GM12878 (cell line): Measurements from ENCODE around the gene DIP2C. TPM values are rescaled to one million over a fixed set of nuclear protein-coding genes. Genes with fewer than 3 reads are reported as not detected.

Source experiments
- ATAC-seq: fragments of 200-7000 bp; cut with Tn5 transposase; 3 replicates; pipeline ENCODE4 v1.9.1; 2020; ENCODE audit warnings: mild to moderate bottlenecking, moderate library complexity
- BruUV-seq: library from RNA; stranded (reverse); fragments of 400-500 nt; replicated peaks from 2 replicates; lab custom pipeline; 2021; lab: Mats Ljungman, UMichigan
- CTCF ChIA-PET: fragments of 300-600 bp; sonication (Branson Sonifier 250); formaldehyde crosslinking; extraction: SDS; loops from one replicate; lab custom pipeline; 2021; ENCODE audit warnings: inconsistent platforms; lab: Yijun Ruan, JAX
- POLR2A ChIA-PET: fragments of 350-600 bp; formaldehyde crosslinking; extraction: SDS; loops from one replicate; lab custom pipeline; 2021; ENCODE audit warnings: inconsistent platforms; lab: Charles Lee
- RAD21 ChIA-PET: fragments of 300-600 bp; sonication (Branson Sonifier 250); formaldehyde crosslinking; loops from one replicate; lab custom pipeline; 2023; ENCODE audit warnings: antibody characterized with exemption; ENCODE audit not compliant: unreplicated experiment; lab: Charles Lee
- SMC1A ChIA-PET: fragments of 300-600 bp; sonication (Branson Sonifier 250); formaldehyde crosslinking; loops from one replicate; lab custom pipeline; 2023; ENCODE audit not compliant: unreplicated experiment, uncharacterized antibody; lab: Charles Lee
- DNase-seq: peaks from one replicate; pipeline ENCODE4 v3.0.0-alpha.2; 2011; ENCODE audit warnings: low read depth, low spot score
- FAIRE-seq: peaks from 3 replicates; lab custom pipeline; 2011; peaks lifted over from hg19 to GRCh38; lab: Jason Lieb, UNC
- H2AFZ ChIP-seq: 2 replicates; pipeline ENCODE4 v1.6.0; 2011; ENCODE audit warnings: low read depth, low read length, control low read depth; ENCODE audit not compliant: control insufficient read depth
- H3K27ac ChIP-seq: 2 replicates; pipeline ENCODE4 v1.5.1; 2011; ENCODE audit warnings: control low read depth; ENCODE audit not compliant: control insufficient read depth, insufficient read depth
- H3K27me3 ChIP-seq, 2 experiments: replicated peaks in 1 of 2; 2 replicates each; pipeline versions ENCODE4 v1.6.0 to v1.6.1; 2011; ENCODE audit warnings: low read length in 1 of 2; ENCODE audit not compliant: control insufficient read depth in 2 of 2, insufficient read depth in 2 of 2
- H3K36me3 ChIP-seq, 2 experiments: 2 replicates each; pipeline ENCODE4 v1.5.1; 2011; ENCODE audit warnings: low read length in 1 of 2; ENCODE audit not compliant: control insufficient read depth in 2 of 2, insufficient read depth in 2 of 2
- H3K4me1 ChIP-seq: 2 replicates; pipeline ENCODE4 v1.6.1; 2011; ENCODE audit warnings: mild to moderate bottlenecking, low read length, moderate library complexity, mixed read lengths; ENCODE audit not compliant: control insufficient read depth, insufficient read depth
- H3K4me2 ChIP-seq: 2 replicates; pipeline ENCODE4 v1.6.0; 2011; ENCODE audit warnings: control low read depth; ENCODE audit not compliant: control insufficient read depth, insufficient read depth
- H3K4me3 ChIP-seq: fragments of 200-600 bp; sonication (generic); 2 replicates; pipeline ENCODE4 v1.5.1; 2016
- H3K79me2 ChIP-seq: 2 replicates; pipeline ENCODE4 v1.6.0; 2011; ENCODE audit warnings: low read length; ENCODE audit not compliant: control insufficient read depth, insufficient read depth
- H3K9ac ChIP-seq: 2 replicates; pipeline ENCODE4 v1.8.0; 2011; ENCODE audit warnings: low read length, control low read depth, mixed read lengths; ENCODE audit not compliant: control insufficient read depth, insufficient read depth
- H3K9me3 ChIP-seq: replicated peaks from 3 replicates; pipeline ENCODE4 v1.5.1; 2011; ENCODE audit warnings: mild to moderate bottlenecking, low read length; ENCODE audit not compliant: control insufficient read depth, insufficient read depth
- H4K20me1 ChIP-seq: 2 replicates; pipeline ENCODE4 v1.6.0; 2011; ENCODE audit not compliant: control insufficient read depth, insufficient read depth
- BCL3 ChIP-seq: IDR thresholded peaks from 2 replicates; pipeline ENCODE4 v1.6.1; 2011; ENCODE audit warnings: borderline replicate concordance, low read depth, mild to moderate bottlenecking, moderate library complexity, low read length; ENCODE audit not compliant: insufficient read depth, poor library complexity, severe bottlenecking
- BCLAF1 ChIP-seq: fragments of 450-650 bp; IDR thresholded peaks from 2 replicates; pipeline ENCODE4 v1.6.1; 2017; ENCODE audit warnings: antibody characterized with exemption, mild to moderate bottlenecking, moderate library complexity
- CBFB ChIP-seq: IDR thresholded peaks from 2 replicates; pipeline ENCODE4 v1.6.1; 2016; ENCODE audit warnings: antibody characterized with exemption, low read depth
- CBX3 ChIP-seq: fragments of 200-600 bp; sonication (generic); IDR thresholded peaks from 2 replicates; pipeline ENCODE4 v1.6.1; 2016; ENCODE audit warnings: low read depth, borderline replicate concordance
- CEBPB ChIP-seq, 2 experiments: fragments of 150-350 bp in 1 of 2; IDR thresholded peaks; 2 replicates each; pipeline ENCODE4 v1.6.1; 2012 to 2014; ENCODE audit warnings: low read depth in 2 of 2, low read length in 2 of 2, borderline replicate concordance in 1 of 2, inconsistent platforms in 1 of 2
- EGR1 ChIP-seq, 2 experiments: IDR thresholded peaks; 1 replicate in 1 of 2; 2 replicates in 1 of 2; pipeline ENCODE4 v1.6.1; 2011 to 2012; ENCODE audit warnings: low read depth in 2 of 2, low read length in 2 of 2, borderline replicate concordance in 1 of 2, mild to moderate bottlenecking in 1 of 2, moderate library complexity in 1 of 2
- HCFC1 ChIP-seq: fragments of 150-350 bp; IDR thresholded peaks from 2 replicates; pipeline ENCODE4 v1.6.1; 2014; ENCODE audit warnings: low read length
- HDAC6 ChIP-seq: fragments of 200-600 bp; sonication (generic); IDR thresholded peaks from one replicate; pipeline ENCODE4 v1.8.0; 2017; ENCODE audit warnings: antibody characterized with exemption; ENCODE audit not compliant: unreplicated experiment
- IKZF1 ChIP-seq: fragments of 450-650 bp; conservative IDR thresholded peaks from 2 replicates; pipeline ENCODE4 v1.6.1; 2017; ENCODE audit warnings: antibody characterized with exemption, mild to moderate bottlenecking
- NRF1 ChIP-seq: conservative IDR thresholded peaks from 2 replicates; pipeline ENCODE4 v1.6.1; 2011; ENCODE audit warnings: mild to moderate bottlenecking, low read depth, low read length, improper control_type of control experiment
- PAX5 ChIP-seq: IDR thresholded peaks from 2 replicates; pipeline ENCODE4 v1.6.1; 2011; ENCODE audit warnings: low read depth, low read length, borderline replicate concordance
- PAX8 ChIP-seq: fragments of 450-650 bp; IDR thresholded peaks from 2 replicates; pipeline ENCODE4 v1.6.1; 2017; ENCODE audit warnings: mild to moderate bottlenecking, moderate library complexity
- POLR2A ChIP-seq: IDR thresholded peaks from 2 replicates; pipeline ENCODE4 v1.6.1; 2011; ENCODE audit warnings: low read depth, mild to moderate bottlenecking, low read length
- RELA ChIP-seq: fragments of 450-650 bp; IDR thresholded peaks from 2 replicates; pipeline ENCODE4 v1.8.0; 2014; ENCODE audit warnings: borderline replicate concordance; ENCODE audit not compliant: partially characterized antibody
- SMARCA5 ChIP-seq: fragments of 450-650 bp; IDR thresholded peaks from 2 replicates; pipeline ENCODE4 v1.6.1; 2017; ENCODE audit warnings: mild to moderate bottlenecking
- TBL1XR1 ChIP-seq: IDR thresholded peaks from 2 replicates; pipeline ENCODE4 v1.6.1; 2012; ENCODE audit warnings: low read depth, low read length, improper control_type of control experiment
- YBX1 ChIP-seq: fragments of 450-650 bp; IDR thresholded peaks from 2 replicates; pipeline ENCODE4 v1.6.1; 2016; ENCODE audit warnings: antibody characterized with exemption
- ZBTB4 ChIP-seq: fragments of 450-650 bp; formaldehyde crosslinking; IDR thresholded peaks from 2 replicates; pipeline ENCODE4 v1.4.0; 2022; ENCODE audit warnings: mild to moderate bottlenecking, moderate library complexity
- ZSCAN29 ChIP-seq: fragments of 450-650 bp; IDR thresholded peaks from 2 replicates; pipeline ENCODE4 v1.6.1; 2017; ENCODE audit warnings: mild to moderate bottlenecking, moderate library complexity
- WGBS: methylation state at CpG from one replicate; pipeline ENCODE4 v1.1.6; 2016; ENCODE audit warnings: low lambda C conversion rate; ENCODE audit not compliant: insufficient replicate concordance, insufficient coverage; ENCODE audit errors: missing lambda C conversion rate; 5-methylcytosine and 5-hydroxymethylcytosine counted together
- in situ Hi-C: fragments of 300-500 bp; cut with MboI; formaldehyde crosslinking; loops from 9 replicates; pipeline ENCODE4 v1.14.3; 2018; ENCODE audit warnings: mixed read lengths
- intact Hi-C: fragments of 100-400 bp; cut with micrococcal nuclease; formaldehyde crosslinking; loops from one replicate; pipeline ENCODE4 v1.14.2; 2022; ENCODE audit not compliant: unreplicated experiment
- polyA plus RNA-seq, 11 experiments: library from polyadenylated mRNA; depleted of rRNA in 4 of 11; unstranded in 6 of 11; stranded (reverse) in 5 of 11; fragments of >200 nt; fragmentation: Nextera tagmentation in 4 of 11; fragmentation: Illumina TruSeq in 1 of 11; extraction: Ambion mirVana in 4 of 11; extraction: Trizol in 1 of 11; gene quantifications; 1 replicate in 1 of 11; 2 replicates in 10 of 11; pipeline versions ENCODE4 v1.2.1 to v1.2.3, GENCODE V29; 2011 to 2016; ENCODE audit warnings: inconsistent platforms in 2 of 11, missing spikeins in 2 of 11, low read depth in 1 of 11
- total RNA-seq, 4 experiments: library from RNA; depleted of rRNA in 3 of 4; stranded (reverse); fragments of >200 nt in 3 of 4; fragmentation: Illumina TruSeq in 1 of 4; extraction: Trizol in 1 of 4; gene quantifications; 2 replicates each; pipeline versions ENCODE4 v1.2.1 to v1.2.3, GENCODE V29; 2013 to 2021

The DIP2C gene
- total and polyA plus RNA-seq, 10 of the 15 experiments (the other 5 are each of a cell fraction or from before 2014, with no cell fraction given), result 0.01 to 0.10 (median 0.06) TPM

GRCh38 chr10:505419-505818 lies 184.0 kb downstream of the DIP2C start:
- TF ChIP-seq HCFC1 (no peak), CBX3 (no peak), CEBPB (IDR thresholded peaks at IDR 0.05; ENCODE audit: borderline replicate concordance in 1 of 2, low read depth in 2 of 2, low read length in 2 of 2) (no peak), PAX5 (no peak), SMARCA5 (no peak), CBFB (no peak), YBX1 (no peak), RELA (no peak), TBL1XR1 (no peak), PAX8 (no peak), HDAC6 (no peak), ZSCAN29 (no peak), IKZF1 (no peak), BCLAF1 (no peak), NRF1 (no peak), BCL3 (no peak), POLR2A (no peak), EGR1 (IDR thresholded peaks at IDR 0.05; ENCODE audit: borderline replicate concordance in 1 of 2, low read depth in 2 of 2, low read length in 2 of 2) (no peak), ZBTB4 (no peak)
- intact Hi-C loops (no loop called here), in situ Hi-C loops (loop anchor here (10.0 kb wide), 1 partner anchor 569 kb away; no protein-coding TSS in a partner anchor)
- CTCF ChIA-PET, result no interaction called here
- no peak overlapping the region for H3K4me2 ChIP-seq
- no peak overlapping the region for H3K27ac ChIP-seq
- H3K4me1 ChIP-seq, result no peaks in the 10 kb centered on the region
- no peak overlapping the region for H3K4me3 ChIP-seq
- RAD21 ChIA-PET, result no interaction called here
- no peaks in the 10 kb centered on the region; a peak in 1 of 4 replicates for H3K27me3 ChIP-seq
- ATAC-seq, result no peak
- POLR2A ChIA-PET, result no interaction called here
- FAIRE-seq, result no peak
- DNase-seq, result no peak
- no peaks in the 10 kb centered on the region for H4K20me1 ChIP-seq
- H3K9me3 ChIP-seq, result no peaks in the 10 kb centered on the region
- SMC1A ChIA-PET, result no interaction called here
- BruUV-seq, result no TSS peak
- H3K79me2 ChIP-seq, result no peaks in the 10 kb centered on the region
- 3% methylated on average over 3 of the region's 3 CpGs for WGBS
- H3K9ac ChIP-seq, result no peak overlapping the region
- H3K36me3 ChIP-seq, result no peaks in the 10 kb centered on the region
- H2AFZ ChIP-seq, result no peak overlapping the region
